ENCODE data around the gene HOATZ. TPM values are rescaled to one million over a fixed set of nuclear protein-coding genes. Genes with fewer than 3 reads are reported as not detected.

Gene HOATZ
- total and polyA plus RNA-seq, 2 donors (not counting 3 experiments of a cell fraction or from before 2014, with no cell fraction given), result not detected

DNA sequence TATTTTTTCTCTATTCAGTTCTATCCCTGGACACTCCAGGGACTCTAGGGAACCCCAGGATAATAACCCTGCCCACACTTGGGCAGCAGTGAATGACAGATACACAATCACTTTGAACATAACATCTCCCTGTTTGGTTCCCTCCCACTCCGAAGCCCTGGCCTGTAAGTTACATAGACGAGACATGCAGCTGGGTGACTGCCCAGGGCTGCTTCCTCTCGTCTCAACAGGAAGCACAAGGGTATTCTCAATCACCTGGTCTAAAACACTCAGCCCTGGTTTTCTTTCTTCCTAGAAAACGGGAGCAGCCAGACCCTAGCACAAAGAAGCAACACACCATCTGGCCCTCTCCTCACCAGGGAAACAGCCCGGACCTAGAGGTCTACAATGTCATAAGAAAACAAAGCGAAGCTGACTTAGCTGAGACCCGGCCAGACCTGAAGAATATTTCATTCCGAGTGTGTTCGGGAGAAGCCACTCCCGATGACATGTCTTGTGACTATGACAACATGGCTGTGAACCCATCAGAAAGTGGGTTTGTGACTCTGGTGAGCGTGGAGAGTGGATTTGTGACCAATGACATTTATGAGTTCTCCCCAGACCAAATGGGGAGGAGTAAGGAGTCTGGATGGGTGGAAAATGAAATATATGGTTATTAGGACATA, 45.4 kb downstream of the HOATZ start:
- DNase-seq (ENCODE audit: low read depth, low spot score) (no peak), FAIRE-seq (no peak)
- intact Hi-C loops (cut with micrococcal nuclease), result no loop called here
- no peaks in the 10 kb centered on the region for H3K79me2 ChIP-seq (ENCODE audit: control insufficient read depth, insufficient read depth, low read length)
- no peaks in the 10 kb centered on the region for H4K20me1 ChIP-seq (replicated peaks; ENCODE audit: control insufficient read depth, extremely low read depth, insufficient read depth, low read length)
- H2AFZ ChIP-seq (ENCODE audit: low read depth, low read length), result no peak overlapping the region
- H3K4me3 ChIP-seq (replicated peaks in 1 of 3; ENCODE audit: insufficient read depth in 1 of 3, low read depth in 1 of 3, low read length in 3 of 3), result no peak overlapping the region
- no peak for TF ChIP-seq POLR2A (IDR thresholded peaks at IDR 0.05; ENCODE audit: low read depth, low read length)
- no peak for TF ChIP-seq MAX (IDR thresholded peaks at IDR 0.05; ENCODE audit: insufficient read depth, insufficient read length)
- no peak for TF ChIP-seq MYC (IDR thresholded peaks at IDR 0.05; ENCODE audit: low read depth, low read length)
- no peak for TF ChIP-seq EZH2 (IDR thresholded peaks at IDR 0.05; ENCODE audit: borderline replicate concordance, low read depth, low read length, severe bottlenecking)
- TF ChIP-seq CTCF (IDR thresholded peaks at IDR 0.05; ENCODE audit: extremely low read depth in 1 of 2, insufficient read depth in 1 of 2, low read depth in 1 of 2, low read length in 2 of 2), result no peak
- TF ChIP-seq FOS (IDR thresholded peaks at IDR 0.05; ENCODE audit: borderline replicate concordance, insufficient read depth, low read length), result no peak
- TF ChIP-seq JUN (IDR thresholded peaks at IDR 0.05; ENCODE audit: borderline replicate concordance, insufficient read depth, insufficient read length, low read depth), result no peak
- no peak for TF ChIP-seq GATA2 (IDR thresholded peaks at IDR 0.05; ENCODE audit: insufficient read depth, insufficient read length, low read depth, low read length)
- TF ChIP-seq POLR2AphosphoS5 (IDR thresholded peaks at IDR 0.05; ENCODE audit: insufficient read depth, low read depth, low read length), result no peak
- H3K9me3 ChIP-seq (replicated peaks; ENCODE audit: control insufficient read depth, insufficient read depth, low read length), result no peaks in the 10 kb centered on the region
- no peaks in the 10 kb centered on the region for H3K36me3 ChIP-seq (ENCODE audit: control insufficient read depth in 2 of 2, extremely low read depth in 1 of 2, insufficient read depth in 2 of 2, low read length in 2 of 2)
- BruUV-seq (replicated peaks), result no TSS peak
- no peak overlapping the region for H3K27ac ChIP-seq (ENCODE audit: insufficient read depth, low read depth, low read length)
- H3K4me1 ChIP-seq (ENCODE audit: control insufficient read depth, extremely low read depth, insufficient read depth, low read length), result no peaks in the 10 kb centered on the region
- H3K4me2 ChIP-seq (ENCODE audit: insufficient read depth, low read length), result no peak overlapping the region
- H3K9ac ChIP-seq (replicated peaks; ENCODE audit: extremely low read depth, insufficient read depth, low read length), result no peak overlapping the region
- POLR2A ChIA-PET, result no interaction called here
- CTCF ChIA-PET, result interaction anchor here (2.2 to 4.0 kb wide), 2 partner anchors 9 to 218 kb away, joined by 7 to 15 read pairs; no protein-coding TSS in a partner anchor
- peaks cover 0 to 2% of the 10 kb centered on the region in 2 experiments for H3K27me3 ChIP-seq (ENCODE audit: control insufficient read depth in 2 of 2, insufficient read depth in 2 of 2, low read length in 2 of 2)
- H3K9me1 ChIP-seq (replicated peaks; ENCODE audit: control insufficient read depth, extremely low read depth, insufficient read depth, low read length), result no peaks in the 10 kb centered on the region
- dilution Hi-C loops (cut with MboI; ENCODE audit: extremely low pct_ligation_motif_present, low sequenced_read_pairs), result no loop called here
